HG03565 (cell line): ENCODE measurements around the gene TLR8.
"Not testable (repeated sequence)": the region's sequence is repeated elsewhere in the genome, so short reads cannot be mapped to it uniquely, and the experiment has no call there.

Experiments used
- ATAC-seq: cut with Tn5 transposase; IDR thresholded peaks from one replicate; pipeline ENCODE4 v1.9.1; 2021; ENCODE audit warnings: mild to moderate bottlenecking, moderate library complexity; ENCODE audit not compliant: unreplicated experiment

The TLR8 gene

GRCh38 chrX:12963210-12963850 lies 56.9 kb downstream of the TLR8 start:
- not testable (repeated sequence) for ATAC-seq

- no peak for ATAC-seq
Measured at GRCh38 chrX:12965131-12965940, 58.9 kb downstream of the TLR8 start.

- no peak for ATAC-seq
Measured at GRCh38 chrX:12966151-12966550, 59.7 kb downstream of the TLR8 start.

GRCh38 chrX:12967711-12968465 lies 61.5 kb downstream of the TLR8 start:
- no peak for ATAC-seq

- ATAC-seq = no peak
Measured at GRCh38 chrX:12970691-12971202, 64.3 kb downstream of the TLR8 start.

GRCh38 chrX:12971282-12972003 lies 65.0 kb downstream of the TLR8 start:
- ATAC-seq = no peak

GRCh38 chrX:12972243-12972642 lies 65.8 kb downstream of the TLR8 start:
- ATAC-seq = no peak
